ENCODE measurements around the gene ARL17A.
"Not testable (repeated sequence)": the region's sequence is repeated elsewhere in the genome, so short reads cannot be mapped to it uniquely, and the experiment has no call there.

DNA sequence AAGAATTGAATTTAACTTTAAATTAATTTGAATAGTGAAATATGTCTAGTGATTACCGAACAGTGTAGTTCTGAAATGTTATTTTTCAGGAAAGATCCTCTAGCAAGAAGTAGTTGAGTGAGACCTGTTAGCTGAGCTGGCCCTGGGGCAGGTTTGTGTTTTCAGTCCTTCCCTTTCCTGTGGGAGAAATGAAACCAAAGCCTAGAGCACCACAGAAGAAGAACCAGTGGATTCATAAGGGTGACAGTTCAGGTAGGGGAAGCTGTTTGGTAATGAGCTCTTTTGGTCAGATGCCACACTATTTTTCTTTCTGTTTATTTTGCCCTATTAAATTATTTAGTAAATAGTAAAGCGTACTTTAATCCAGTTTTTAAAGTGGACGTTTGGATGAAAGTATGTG lies 37.6 kb upstream of the ARL17A start:
- TF ChIP-seq, protein P1, sequence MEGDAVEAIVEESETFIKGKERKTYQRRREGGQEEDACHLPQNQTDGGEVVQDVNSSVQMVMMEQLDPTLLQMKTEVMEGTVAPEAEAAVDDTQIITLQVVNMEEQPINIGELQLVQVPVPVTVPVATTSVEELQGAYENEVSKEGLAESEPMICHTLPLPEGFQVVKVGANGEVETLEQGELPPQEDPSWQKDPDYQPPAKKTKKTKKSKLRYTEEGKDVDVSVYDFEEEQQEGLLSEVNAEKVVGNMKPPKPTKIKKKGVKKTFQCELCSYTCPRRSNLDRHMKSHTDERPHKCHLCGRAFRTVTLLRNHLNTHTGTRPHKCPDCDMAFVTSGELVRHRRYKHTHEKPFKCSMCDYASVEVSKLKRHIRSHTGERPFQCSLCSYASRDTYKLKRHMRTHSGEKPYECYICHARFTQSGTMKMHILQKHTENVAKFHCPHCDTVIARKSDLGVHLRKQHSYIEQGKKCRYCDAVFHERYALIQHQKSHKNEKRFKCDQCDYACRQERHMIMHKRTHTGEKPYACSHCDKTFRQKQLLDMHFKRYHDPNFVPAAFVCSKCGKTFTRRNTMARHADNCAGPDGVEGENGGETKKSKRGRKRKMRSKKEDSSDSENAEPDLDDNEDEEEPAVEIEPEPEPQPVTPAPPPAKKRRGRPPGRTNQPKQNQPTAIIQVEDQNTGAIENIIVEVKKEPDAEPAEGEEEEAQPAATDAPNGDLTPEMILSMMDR (conservative IDR thresholded peaks at IDR 0.05) = not testable (repeated sequence)
- not testable (repeated sequence) for TF ChIP-seq ZFX (IDR thresholded peaks at IDR 0.05)

All from C4-2B (cell line).